ENCODE results near the gene FAP. TPM values are rescaled to one million over a fixed set of nuclear protein-coding genes. Genes with fewer than 3 reads are reported as not detected.

FAP gene
- total RNA-seq, 4 donors from 2014 or later: 4.6 to 14.0 (median 11.1) TPM

- no peaks in the 10 kb centered on the region for H3K27me3 ChIP-seq
Measured at GRCh38 chr2:162138310-162138709, 104.9 kb downstream of the FAP start.

GRCh38 chr2:162127422-162127821 lies 115.8 kb downstream of the FAP start:
- Histone ChIP-seq H3K4me3 (no peak overlapping the region), H3K27me3 (no peaks in the 10 kb centered on the region), H3K36me3 (no peaks in the 10 kb centered on the region), H3K4me1 (no peaks in the 10 kb centered on the region), H3K27ac (no peak overlapping the region), H3K9me3 (peaks cover 0 to 10% (median 0%) of the 10 kb centered on the region in 3 donors)
- no peak for ATAC-seq
- WGBS, 2 donors (ENCODE audit: low coverage in 1 of 2): 95% methylated on average over 2 of the region's 2 CpGs
- no peak for TF ChIP-seq POLR2A (IDR thresholded peaks at IDR 0.05)
- TF ChIP-seq POLR2AphosphoS5 (IDR thresholded peaks at IDR 0.05): no peak
- no peak for TF ChIP-seq EP300 (IDR thresholded peaks at IDR 0.05)
- no peak for TF ChIP-seq CTCF (IDR thresholded peaks at IDR 0.05)

More at GRCh38 chr2:162138310-162138709, 104.9 kb downstream of the FAP start:
- no peak for ATAC-seq
- H3K36me3 ChIP-seq: no peaks in the 10 kb centered on the region
- no peaks in the 10 kb centered on the region for H3K9me3 ChIP-seq
- no peak overlapping the region for H3K4me3 ChIP-seq
- H3K27ac ChIP-seq: no peak overlapping the region
- no peak for TF ChIP-seq POLR2A (IDR thresholded peaks at IDR 0.05)
- no peak for TF ChIP-seq EP300 (IDR thresholded peaks at IDR 0.05)
- no peak for TF ChIP-seq CTCF (IDR thresholded peaks at IDR 0.05)
- no peak for TF ChIP-seq POLR2AphosphoS5 (IDR thresholded peaks at IDR 0.05)
- H3K4me1 ChIP-seq: no peaks in the 10 kb centered on the region

- Histone ChIP-seq H3K4me1 (no peaks in the 10 kb centered on the region), H3K27me3 (no peaks in the 10 kb centered on the region), H3K27ac (no peak overlapping the region)
Measured at GRCh38 chr2:162126527-162126926, 116.7 kb downstream of the FAP start.

GRCh38 chr2:162126111-162126519 lies 117.1 kb downstream of the FAP start:
- ATAC-seq: no peak
- no peaks in the 10 kb centered on the region for H3K4me1 ChIP-seq
- peaks cover 0 to 8% (median 0%) of the 10 kb centered on the region in 3 donors for H3K9me3 ChIP-seq
- H3K27ac ChIP-seq: no peak overlapping the region
- TF ChIP-seq POLR2A (IDR thresholded peaks at IDR 0.05) (no peak), POLR2AphosphoS5 (IDR thresholded peaks at IDR 0.05) (no peak), EP300 (IDR thresholded peaks at IDR 0.05) (no peak), CTCF (IDR thresholded peaks at IDR 0.05) (no peak)
- H3K36me3 ChIP-seq: no peaks in the 10 kb centered on the region
- no peaks in the 10 kb centered on the region for H3K27me3 ChIP-seq
- WGBS, 2 donors (ENCODE audit: low coverage in 1 of 2): 27 to 50% methylated on average over 1 of the region's 1 CpG
- no peak overlapping the region for H3K4me3 ChIP-seq

More at GRCh38 chr2:162126527-162126926, 116.7 kb downstream of the FAP start:
- no peaks in the 10 kb centered on the region for H3K36me3 ChIP-seq
- no peak for TF ChIP-seq EP300 (IDR thresholded peaks at IDR 0.05)
- TF ChIP-seq POLR2AphosphoS5 (IDR thresholded peaks at IDR 0.05): no peak
- no peak for TF ChIP-seq CTCF (IDR thresholded peaks at IDR 0.05)
- TF ChIP-seq POLR2A (IDR thresholded peaks at IDR 0.05): no peak
- H3K9me3 ChIP-seq: peaks cover 0 to 10% (median 0%) of the 10 kb centered on the region in 3 donors
- no peak for ATAC-seq
- H3K4me3 ChIP-seq: no peak overlapping the region
- 70% methylated on average over 1 of the region's 2 CpGs; no CpG with 5 or more reads in 1 of the 2 donors for WGBS, 2 donors (ENCODE audit: low coverage in 1 of 2)

- TF ChIP-seq POLR2A (IDR thresholded peaks at IDR 0.05) (no peak), EP300 (IDR thresholded peaks at IDR 0.05) (no peak)
- H3K4me1 ChIP-seq: no peaks in the 10 kb centered on the region
- WGBS, 2 donors (ENCODE audit: low coverage in 1 of 2): 77 to 79% methylated on average over 2 of the region's 2 CpGs
- no peak for ATAC-seq
- H3K9me3 ChIP-seq: no peaks in the 10 kb centered on the region
- no peaks in the 10 kb centered on the region for H3K27me3 ChIP-seq
- H3K36me3 ChIP-seq: no peaks in the 10 kb centered on the region
- H3K27ac ChIP-seq: no peak overlapping the region
- H3K4me3 ChIP-seq: no peak overlapping the region
Measured at GRCh38 chr2:162125138-162125537, 118.1 kb downstream of the FAP start.

Data from gastroesophageal sphincter (tissue), 4 donors.